ENCODE measurements around the gene USH2A.

USH2A gene

GRCh38 chr1:215617979-215618378 is 805.3 kb downstream of the USH2A start:
- DNase-seq: no peak

- DNase-seq: no peak
Measured at GRCh38 chr1:215612391-215612790, 810.9 kb downstream of the USH2A start.

- no peak for DNase-seq
Measured at GRCh38 chr1:215608646-215609045, 814.6 kb downstream of the USH2A start.

GRCh38 chr1:215607412-215607811 is 815.8 kb downstream of the USH2A start:
- DNase-seq: no peak

- DNase-seq: no peak
Measured at GRCh38 chr1:215606564-215607168, 816.6 kb downstream of the USH2A start.

- no peak for DNase-seq
Measured at GRCh38 chr1:215606036-215606435, 817.2 kb downstream of the USH2A start.

- DNase-seq: no peak
Measured at GRCh38 chr1:215605011-215605621, 818.1 kb downstream of the USH2A start.

- DNase-seq: no peak
Measured at GRCh38 chr1:215603319-215603718, 819.9 kb downstream of the USH2A start.

GRCh38 chr1:215601276-215601675 is 822.0 kb downstream of the USH2A start:
- no peak for DNase-seq

GRCh38 chr1:215600867-215601266 is 822.4 kb downstream of the USH2A start:
- no peak for DNase-seq

GRCh38 chr1:215600258-215600792 is 822.9 kb downstream of the USH2A start:
- no peak for DNase-seq

- DNase-seq: no peak
Measured at GRCh38 chr1:215599418-215600074, 823.7 kb downstream of the USH2A start.

GRCh38 chr1:215597961-215598360 is 825.3 kb downstream of the USH2A start:
- no peak for DNase-seq

- no peak for DNase-seq
Measured at GRCh38 chr1:215595231-215595630, 828.0 kb downstream of the USH2A start.

GRCh38 chr1:215594640-215595039 is 828.6 kb downstream of the USH2A start:
- no peak for DNase-seq

- DNase-seq: no peak
Measured at GRCh38 chr1:215590779-215591491, 832.3 kb downstream of the USH2A start.

- DNase-seq: no peak
Measured at GRCh38 chr1:215589650-215590435, 833.4 kb downstream of the USH2A start.

- no peak for DNase-seq
Measured at GRCh38 chr1:215584389-215584788, 838.9 kb downstream of the USH2A start.

GRCh38 chr1:215583185-215583749 is 840.0 kb downstream of the USH2A start:
- no peak for DNase-seq

GRCh38 chr1:215581896-215582295 is 841.4 kb downstream of the USH2A start:
- no peak for DNase-seq
